HUES6 (cell line): ENCODE data around the gene FAM181A.

Experiments used
- H3K27ac ChIP-seq: 2 replicates; pipeline ENCODE4 v1.7.0; 2013; ENCODE audit warnings: low read depth, mild to moderate bottlenecking, low read length, inconsistent platforms
- H3K27me3 ChIP-seq: 2 replicates; pipeline ENCODE4 v1.6.1; 2013; ENCODE audit warnings: low read length; ENCODE audit not compliant: control insufficient read depth, insufficient read depth
- H3K36me3 ChIP-seq: 2 replicates; pipeline ENCODE4 v1.6.1; 2013; ENCODE audit warnings: low read length; ENCODE audit not compliant: control insufficient read depth, insufficient read depth
- H3K4me1 ChIP-seq: 2 replicates; pipeline ENCODE4 v1.6.1; 2013; ENCODE audit warnings: low read length; ENCODE audit not compliant: control insufficient read depth, insufficient read depth
- H3K4me3 ChIP-seq: 2 replicates; pipeline ENCODE4 v1.5.1; 2013; ENCODE audit warnings: low read depth, low read length
- H3K9ac ChIP-seq: one replicate; pipeline ENCODE4 v1.6.1; 2013; ENCODE audit warnings: mild to moderate bottlenecking, low read length
- H3K9me3 ChIP-seq: 2 replicates; pipeline ENCODE4 v1.6.1; 2013; ENCODE audit warnings: low read depth, low read length; ENCODE audit not compliant: control insufficient read depth, insufficient read depth

The FAM181A gene

GRCh38 chr14:93926873-93927799 is at the start of gene FAM181A:
Gene FAM181A, plus strand, starts transcription at chr14:93927344. Its CDS starts 942 bp downstream, at chr14:93928286.
- no peak within 1 kb of the TSS for H3K9ac ChIP-seq
- no peaks in the 10 kb centered on the region for H3K9me3 ChIP-seq
- no peak within 1 kb of the TSS for H3K4me3 ChIP-seq
- H3K4me1 ChIP-seq: no peaks in the 10 kb centered on the region; the same call in 1 of the 2 replicates
- no peaks in the 10 kb centered on the region for H3K36me3 ChIP-seq
- no peak within 1 kb of the TSS for H3K27ac ChIP-seq
- no peaks in the 10 kb centered on the region for H3K27me3 ChIP-seq

- Histone ChIP-seq H3K9ac (no peak overlapping the region), H3K27me3 (peaks cover 10% of the 10 kb centered on the region; the same call in 1 of the 2 replicates), H3K27ac (no peak overlapping the region), H3K9me3 (peaks cover 19% of the 10 kb centered on the region), H3K36me3 (no peaks in the 10 kb centered on the region), H3K4me3 (no peak overlapping the region), H3K4me1 (peaks cover 30% of the 10 kb centered on the region)
These were observed 48.9 kb upstream of the FAM181A start for GRCh38 chr14:93878212-93878611.

- H3K27me3 ChIP-seq: peaks cover 10% of the 10 kb centered on the region; the same call in 1 of the 2 replicates
- H3K4me1 ChIP-seq: peaks cover 30% of the 10 kb centered on the region
- H3K27ac ChIP-seq: no peak overlapping the region
- H3K9ac ChIP-seq: no peak overlapping the region
- H3K36me3 ChIP-seq: no peaks in the 10 kb centered on the region
- H3K9me3 ChIP-seq: peaks cover 17% of the 10 kb centered on the region
- H3K4me3 ChIP-seq: no peak overlapping the region
These were observed 48.3 kb upstream of the FAM181A start for GRCh38 chr14:93878871-93879270.

GRCh38 chr14:93879362-93879983 is 47.7 kb upstream of the FAM181A start:
- H3K27ac ChIP-seq: no peak overlapping the region
- H3K27me3 ChIP-seq: peaks cover 10% of the 10 kb centered on the region; the same call in 1 of the 2 replicates
- peaks cover 14% of the 10 kb centered on the region for H3K9me3 ChIP-seq
- H3K4me3 ChIP-seq: no peak overlapping the region
- H3K9ac ChIP-seq: peak overlapping the region; percentile 2
- H3K36me3 ChIP-seq: no peaks in the 10 kb centered on the region
- peaks cover 30% of the 10 kb centered on the region for H3K4me1 ChIP-seq

- Histone ChIP-seq H3K9me3 (peaks cover 15% of the 10 kb centered on the region), H3K27me3 (peaks cover 10% of the 10 kb centered on the region; the same call in 1 of the 2 replicates)
These were observed 46.9 kb upstream of the FAM181A start for GRCh38 chr14:93880021-93880820.

GRCh38 chr14:93884950-93885349 is 42.2 kb upstream of the FAM181A start:
- Histone ChIP-seq H3K9ac (no peak overlapping the region), H3K27me3 (peaks cover 11% of the 10 kb centered on the region; the same call in 1 of the 2 replicates), H3K36me3 (no peaks in the 10 kb centered on the region), H3K4me3 (no peak overlapping the region), H3K4me1 (peaks cover 7% of the 10 kb centered on the region), H3K27ac (no peak overlapping the region), H3K9me3 (peaks cover 23% of the 10 kb centered on the region)

More at GRCh38 chr14:93880021-93880820, 46.9 kb upstream of the FAM181A start:
- H3K9ac ChIP-seq: no peak overlapping the region
- H3K36me3 ChIP-seq: no peaks in the 10 kb centered on the region
- H3K4me3 ChIP-seq: no peak overlapping the region
- H3K4me1 ChIP-seq: peaks cover 30% of the 10 kb centered on the region
- H3K27ac ChIP-seq: no peak overlapping the region

GRCh38 chr14:93888995-93889394 is 38.1 kb upstream of the FAM181A start:
- H3K36me3 ChIP-seq: no peaks in the 10 kb centered on the region
- H3K4me3 ChIP-seq: no peak overlapping the region
- no peak overlapping the region for H3K27ac ChIP-seq
- no peak overlapping the region for H3K9ac ChIP-seq
- peaks cover 28% of the 10 kb centered on the region for H3K4me1 ChIP-seq
- peaks cover 22% of the 10 kb centered on the region; the same call in 1 of the 2 replicates for H3K27me3 ChIP-seq
- H3K9me3 ChIP-seq: peaks cover 13% of the 10 kb centered on the region; the same call in 1 of the 2 replicates

- Histone ChIP-seq H3K9me3 (peaks cover 10% of the 10 kb centered on the region; the same call in 1 of the 2 replicates), H3K4me3 (no peak overlapping the region), H3K4me1 (peaks cover 37% of the 10 kb centered on the region), H3K27ac (no peak overlapping the region), H3K36me3 (no peaks in the 10 kb centered on the region), H3K27me3 (peaks cover 22% of the 10 kb centered on the region; the same call in 1 of the 2 replicates), H3K9ac (no peak overlapping the region)
These were observed 37.2 kb upstream of the FAM181A start for GRCh38 chr14:93889739-93890483.

- Histone ChIP-seq H3K9me3 (no peaks in the 10 kb centered on the region), H3K4me1 (peaks cover 44% of the 10 kb centered on the region), H3K9ac (no peak overlapping the region), H3K4me3 (no peak overlapping the region), H3K36me3 (no peaks in the 10 kb centered on the region), H3K27me3 (peaks cover 22% of the 10 kb centered on the region; the same call in 1 of the 2 replicates), H3K27ac (no peak overlapping the region)
These were observed 35.2 kb upstream of the FAM181A start for GRCh38 chr14:93891756-93892504.
